ENCODE data around the gene ISY1.

The ISY1 gene

GRCh38 chr3:129082026-129082425 is 78.8 kb downstream of the ISY1 start:
- Histone ChIP-seq H3K4me2 (ENCODE audit: insufficient read depth, low read length, poor library complexity, severe bottlenecking) (no peak overlapping the region), H2BK15ac (ENCODE audit: low read length) (no peak overlapping the region), H2AFZ (ENCODE audit: low read length) (no peak overlapping the region), H3K27me3 (ENCODE audit: control insufficient read depth in 3 of 3, insufficient read depth in 3 of 3, low read depth in 1 of 3, low read length in 3 of 3) (no peaks in the 10 kb centered on the region), H3K4me1 (ENCODE audit: control insufficient read depth in 2 of 2, insufficient read depth in 1 of 2, low read depth in 1 of 2, low read length in 2 of 2) (no peaks in the 10 kb centered on the region), H3K9ac (ENCODE audit: low read depth, low read length, poor library complexity) (no peak overlapping the region), H4K8ac (ENCODE audit: low read depth, low read length) (no peak overlapping the region), H3K27ac (replicated peaks; ENCODE audit: low read length) (no peak overlapping the region), H2BK12ac (ENCODE audit: low read length) (no peak overlapping the region), H3K18ac (ENCODE audit: low read length) (no peak overlapping the region), H3K4me3 (ENCODE audit: low read length in 2 of 2) (no peak overlapping the region), H3K4ac (ENCODE audit: low read length) (no peak overlapping the region), H3K23ac (ENCODE audit: low read depth, low read length, poor library complexity) (no peak overlapping the region), H3K9me3 (replicated peaks in 1 of 2; ENCODE audit: control insufficient read depth in 2 of 2, insufficient read depth in 1 of 2, low read depth in 1 of 2, low read length in 2 of 2) (no peaks in the 10 kb centered on the region), H2AK5ac (ENCODE audit: low read depth, low read length) (no peak overlapping the region), H3K36me3 (replicated peaks in 1 of 2; ENCODE audit: control insufficient read depth in 2 of 2, insufficient read depth in 2 of 2, low read length in 2 of 2) (no peaks in the 10 kb centered on the region), H4K91ac (ENCODE audit: low read depth, low read length, poor library complexity) (no peak overlapping the region), H3K14ac (ENCODE audit: low read length) (no peak overlapping the region), H3K79me1 (ENCODE audit: low read depth, low read length) (no peaks in the 10 kb centered on the region), H2BK120ac (ENCODE audit: low read depth, low read length) (no peak overlapping the region), H2BK5ac (ENCODE audit: low read length) (no peak overlapping the region)
- DNase-seq (ENCODE audit: low spot score), result no peak
- no CpG with 5 or more reads among the region's 9 CpGs for WGBS, 2 donors (ENCODE audit: extremely low coverage in 2 of 2, insufficient read length in 2 of 2, insufficient replicate concordance in 1 of 2)

- no peak overlapping the region for H3K4me3 ChIP-seq (ENCODE audit: low read length in 2 of 2)
- no peak overlapping the region for H3K4me2 ChIP-seq (ENCODE audit: insufficient read depth, low read length, poor library complexity, severe bottlenecking)
- H3K9ac ChIP-seq (ENCODE audit: low read depth, low read length, poor library complexity), result no peak overlapping the region
- H3K4ac ChIP-seq (ENCODE audit: low read length), result no peak overlapping the region
- no CpG with 5 or more reads among the region's 8 CpGs for WGBS, 2 donors (ENCODE audit: extremely low coverage in 2 of 2, insufficient read length in 2 of 2, insufficient replicate concordance in 1 of 2)
- no peak overlapping the region for H4K91ac ChIP-seq (ENCODE audit: low read depth, low read length, poor library complexity)
- H2BK15ac ChIP-seq (ENCODE audit: low read length), result no peak overlapping the region
- no peak overlapping the region for H3K27ac ChIP-seq (replicated peaks; ENCODE audit: low read length)
- no peaks in the 10 kb centered on the region for H3K79me1 ChIP-seq (ENCODE audit: low read depth, low read length)
- no peak overlapping the region for H4K8ac ChIP-seq (ENCODE audit: low read depth, low read length)
- H2BK12ac ChIP-seq (ENCODE audit: low read length), result no peak overlapping the region
- no peaks in the 10 kb centered on the region for H3K27me3 ChIP-seq (ENCODE audit: control insufficient read depth in 3 of 3, insufficient read depth in 3 of 3, low read depth in 1 of 3, low read length in 3 of 3)
- no peak overlapping the region for H2AFZ ChIP-seq (ENCODE audit: low read length)
- H3K9me3 ChIP-seq (replicated peaks in 1 of 2; ENCODE audit: control insufficient read depth in 2 of 2, insufficient read depth in 1 of 2, low read depth in 1 of 2, low read length in 2 of 2), result no peaks in the 10 kb centered on the region
- H3K18ac ChIP-seq (ENCODE audit: low read length), result no peak overlapping the region
- no peak overlapping the region for H2BK120ac ChIP-seq (ENCODE audit: low read depth, low read length)
- H3K36me3 ChIP-seq (replicated peaks in 1 of 2; ENCODE audit: control insufficient read depth in 2 of 2, insufficient read depth in 2 of 2, low read length in 2 of 2), result no peaks in the 10 kb centered on the region
- no peak overlapping the region for H3K23ac ChIP-seq (ENCODE audit: low read depth, low read length, poor library complexity)
- no peak overlapping the region for H2AK5ac ChIP-seq (ENCODE audit: low read depth, low read length)
- H2BK5ac ChIP-seq (ENCODE audit: low read length), result peak overlapping the region; percentile 24
- no peak for DNase-seq (ENCODE audit: low spot score)
- H3K4me1 ChIP-seq (ENCODE audit: control insufficient read depth in 2 of 2, insufficient read depth in 1 of 2, low read depth in 1 of 2, low read length in 2 of 2), result no peaks in the 10 kb centered on the region
- no peak overlapping the region for H3K14ac ChIP-seq (ENCODE audit: low read length)
Measured at GRCh38 chr3:129081503-129081902, 79.4 kb downstream of the ISY1 start.

GRCh38 chr3:129078510-129078909 is 82.4 kb downstream of the ISY1 start:
- Histone ChIP-seq H3K4ac (ENCODE audit: low read length) (no peak overlapping the region), H3K4me2 (ENCODE audit: insufficient read depth, low read length, poor library complexity, severe bottlenecking) (no peak overlapping the region), H3K18ac (ENCODE audit: low read length) (peak overlapping the region; percentile 38), H2BK120ac (ENCODE audit: low read depth, low read length) (no peak overlapping the region), H3K79me1 (ENCODE audit: low read depth, low read length) (no peaks in the 10 kb centered on the region), H4K91ac (ENCODE audit: low read depth, low read length, poor library complexity) (no peak overlapping the region), H3K23ac (ENCODE audit: low read depth, low read length, poor library complexity) (no peak overlapping the region), H2AK5ac (ENCODE audit: low read depth, low read length) (no peak overlapping the region), H3K9ac (ENCODE audit: low read depth, low read length, poor library complexity) (no peak overlapping the region), H3K27ac (replicated peaks; ENCODE audit: low read length) (no peak overlapping the region), H4K8ac (ENCODE audit: low read depth, low read length) (no peak overlapping the region), H3K36me3 (replicated peaks in 1 of 2; ENCODE audit: control insufficient read depth in 2 of 2, insufficient read depth in 2 of 2, low read length in 2 of 2) (no peaks in the 10 kb centered on the region), H2AFZ (ENCODE audit: low read length) (peak overlapping the region; percentile 6), H3K4me1 (ENCODE audit: control insufficient read depth in 2 of 2, insufficient read depth in 1 of 2, low read depth in 1 of 2, low read length in 2 of 2) (no peaks in the 10 kb centered on the region), H3K9me3 (replicated peaks in 1 of 2; ENCODE audit: control insufficient read depth in 2 of 2, insufficient read depth in 1 of 2, low read depth in 1 of 2, low read length in 2 of 2) (no peaks in the 10 kb centered on the region), H3K14ac (ENCODE audit: low read length) (no peak overlapping the region), H2BK5ac (ENCODE audit: low read length) (no peak overlapping the region), H3K27me3 (ENCODE audit: control insufficient read depth in 3 of 3, insufficient read depth in 3 of 3, low read depth in 1 of 3, low read length in 3 of 3) (no peaks in the 10 kb centered on the region), H2BK15ac (ENCODE audit: low read length) (peak overlapping the region; percentile 49), H2BK12ac (ENCODE audit: low read length) (no peak overlapping the region), H3K4me3 (ENCODE audit: low read length in 2 of 2) (no peak overlapping the region)
- no CpG with 5 or more reads among the region's 8 CpGs for WGBS, 2 donors (ENCODE audit: extremely low coverage in 2 of 2, insufficient read length in 2 of 2, insufficient replicate concordance in 1 of 2)
- DNase-seq (ENCODE audit: low spot score), result no peak
